ENCODE results near the gene ZSWIM1.
"Not testable (repeated sequence)": the region's sequence is repeated elsewhere in the genome, so short reads cannot be mapped to it uniquely, and the experiment has no call there.

ZSWIM1 gene

GRCh38 chr20:45909817-45910669 is 29.0 kb downstream of the ZSWIM1 start:
- DNase-seq = no peak

- DNase-seq = peak; percentile 100
These were observed 29.9 kb downstream of the ZSWIM1 start for GRCh38 chr20:45910670-45911485.

GRCh38 chr20:45911486-45912343 is 30.7 kb downstream of the ZSWIM1 start, which contains the start of gene PLTP:
Gene PLTP (minus strand): TSS chr20:45912155. CDS start chr20:45911452, 703 bp downstream.
- DNase-seq = peak; percentile 90

- no peak for DNase-seq
These were observed 31.3 kb downstream of the ZSWIM1 start for GRCh38 chr20:45912344-45912682.

GRCh38 chr20:45913116-45913515 is 32.1 kb downstream of the ZSWIM1 start:
- no peak for DNase-seq

GRCh38 chr20:45917790-45918141 is 36.7 kb downstream of the ZSWIM1 start:
- peak; percentile 79 for DNase-seq

GRCh38 chr20:45918182-45918737 is 37.2 kb downstream of the ZSWIM1 start:
- DNase-seq = peak; percentile 27

- DNase-seq = no peak
These were observed 37.9 kb downstream of the ZSWIM1 start for GRCh38 chr20:45918779-45919537.

GRCh38 chr20:45919542-45920399 is 38.7 kb downstream of the ZSWIM1 start:
- peak; percentile 47 for DNase-seq

GRCh38 chr20:45920462-45921336 is 39.7 kb downstream of the ZSWIM1 start:
- DNase-seq = no peak

- DNase-seq = no peak
These were observed 40.5 kb downstream of the ZSWIM1 start for GRCh38 chr20:45921337-45922189.

- DNase-seq = no peak
These were observed 43.6 kb downstream of the ZSWIM1 start for GRCh38 chr20:45924391-45925261.

- no peak for DNase-seq
These were observed 44.9 kb downstream of the ZSWIM1 start for GRCh38 chr20:45925821-45926506.

- DNase-seq = no peak
These were observed 45.7 kb downstream of the ZSWIM1 start for GRCh38 chr20:45926731-45927070.

- DNase-seq = no peak
These were observed 46.2 kb downstream of the ZSWIM1 start for GRCh38 chr20:45927071-45927878.

GRCh38 chr20:45931680-45932079 is 50.7 kb downstream of the ZSWIM1 start:
- DNase-seq = not testable (repeated sequence)
